ENCODE data around the gene CLDN25.
"Not testable (repeated sequence)": the region's sequence is repeated elsewhere in the genome, so short reads cannot be mapped to it uniquely, and the experiment has no call there.

Gene CLDN25

DNA sequence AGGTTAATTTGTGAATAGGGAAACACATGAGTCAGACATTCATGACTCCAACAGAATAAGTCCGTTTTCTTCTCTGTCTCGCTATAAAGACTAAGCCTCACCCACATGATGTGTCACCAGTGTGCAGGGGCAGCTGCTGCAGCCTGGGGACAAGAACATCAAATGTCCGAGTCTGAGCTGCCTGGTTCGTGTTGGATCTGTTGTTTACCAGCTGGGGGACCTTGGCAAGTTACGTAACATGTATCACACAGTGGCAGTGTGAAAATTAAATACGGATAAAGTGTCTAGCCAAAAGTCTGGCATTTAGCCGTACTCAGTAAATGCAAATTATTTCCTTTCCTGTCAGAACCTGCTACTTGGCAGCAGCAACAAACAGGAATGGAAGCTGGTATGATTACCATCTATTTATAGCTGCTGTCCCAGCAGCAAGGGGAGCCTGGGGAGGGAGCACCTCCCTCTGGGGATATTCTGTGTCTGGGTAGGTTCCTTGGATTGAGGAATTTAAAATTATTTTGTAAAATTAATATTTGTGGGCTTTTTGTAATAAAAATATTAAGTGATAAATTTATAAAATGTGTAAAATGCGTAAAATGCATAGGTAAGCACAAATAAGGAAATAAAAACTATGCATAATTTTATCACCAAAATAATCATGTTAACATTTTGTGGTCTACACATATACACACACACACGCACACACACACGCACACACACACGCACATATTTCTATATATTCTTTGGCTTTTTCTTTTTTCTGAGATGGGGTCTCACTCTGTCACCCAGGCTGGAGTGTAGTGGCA, 1.3 kb upstream of the CLDN25 start:
- CTCF ChIA-PET, result interaction anchor here (1.0 kb wide), 1 partner anchor 18 kb away, joined by 3 read pairs; no protein-coding TSS in a partner anchor
- POLR2A ChIA-PET, result no interaction called here
- DNase-seq (ENCODE audit: extremely low spot score), result no peak
- no peak for TF ChIP-seq BHLHE40 (IDR thresholded peaks at IDR 0.05; ENCODE audit: borderline replicate concordance)
- no peak for TF ChIP-seq CTBP1 (IDR thresholded peaks at IDR 0.05; ENCODE audit: borderline replicate concordance)
- no peak for TF ChIP-seq ELF4 (IDR thresholded peaks at IDR 0.05)
- TF ChIP-seq FOXM1 (IDR thresholded peaks at IDR 0.05; ENCODE audit: borderline replicate concordance), result no peak

DNA sequence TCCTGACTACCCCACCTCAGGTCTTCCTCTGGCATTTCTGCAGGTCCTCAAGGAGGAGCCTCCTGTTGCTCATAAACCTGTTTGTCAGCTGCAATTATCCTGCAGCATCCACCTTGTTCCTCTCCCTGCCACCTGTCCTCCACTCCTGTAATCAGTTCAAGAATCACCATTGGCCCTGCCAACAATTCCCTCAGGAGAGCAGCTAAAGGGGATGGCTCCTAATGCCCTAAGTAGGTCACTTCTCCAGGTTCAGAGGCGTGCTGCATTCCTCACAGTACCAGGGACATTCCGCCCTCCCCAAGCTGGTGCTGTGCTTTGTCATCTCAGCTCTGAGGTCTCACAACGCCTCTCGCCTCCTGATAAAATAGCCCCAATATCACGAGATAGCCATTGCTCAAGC, 2.1 kb downstream of the CLDN25 start:
- POLR2A ChIA-PET, result interaction anchor here (1.5 kb wide), 1 partner anchor 8 kb away, joined by 4 read pairs; the partner anchor contains the start of gene ZW10
- CTCF ChIA-PET, result interaction anchor here (0.6 kb wide), 2 partner anchors 51 to 114 kb away, joined by 3 to 4 read pairs; no protein-coding TSS in a partner anchor
- DNase-seq (ENCODE audit: extremely low spot score), result no peak
- TF ChIP-seq L3MBTL2 (conservative IDR thresholded peaks at IDR 0.05) (no peak), CTBP1 (IDR thresholded peaks at IDR 0.05; ENCODE audit: borderline replicate concordance) (no peak), ELF4 (IDR thresholded peaks at IDR 0.05) (no peak), FOXM1 (IDR thresholded peaks at IDR 0.05; ENCODE audit: borderline replicate concordance) (no peak), FOXK2 (IDR thresholded peaks at IDR 0.05) (no peak), TARDBP (IDR thresholded peaks at IDR 0.05) (no peak)

DNA sequence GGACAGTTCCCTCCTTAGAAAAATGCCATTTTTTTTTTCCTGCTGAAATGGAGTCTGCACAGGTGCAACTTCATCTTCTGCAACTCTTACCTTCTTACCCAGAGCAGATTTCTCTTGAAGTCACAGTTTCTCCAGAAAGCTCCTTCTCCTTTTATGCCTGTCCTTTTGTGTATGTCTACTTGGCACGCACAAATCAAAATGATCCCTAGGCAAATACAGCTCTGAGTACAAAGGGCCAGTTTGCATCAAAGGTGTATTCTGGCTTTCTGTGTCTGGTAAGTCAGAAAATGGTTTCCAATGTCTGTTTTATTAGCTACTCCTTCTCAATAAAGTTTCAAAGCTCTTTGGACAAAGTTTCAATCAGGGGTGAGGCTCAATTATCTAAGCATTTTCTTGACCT, 2.5 kb downstream of the CLDN25 start:
- CTCF ChIA-PET, result interaction anchor here (0.6 kb wide), 1 partner anchor 51 kb away, joined by 4 read pairs; no protein-coding TSS in a partner anchor
- POLR2A ChIA-PET, result interaction anchor here (1.5 kb wide), 1 partner anchor 9 kb away, joined by 4 read pairs; the partner anchor contains the start of gene ZW10

DNA sequence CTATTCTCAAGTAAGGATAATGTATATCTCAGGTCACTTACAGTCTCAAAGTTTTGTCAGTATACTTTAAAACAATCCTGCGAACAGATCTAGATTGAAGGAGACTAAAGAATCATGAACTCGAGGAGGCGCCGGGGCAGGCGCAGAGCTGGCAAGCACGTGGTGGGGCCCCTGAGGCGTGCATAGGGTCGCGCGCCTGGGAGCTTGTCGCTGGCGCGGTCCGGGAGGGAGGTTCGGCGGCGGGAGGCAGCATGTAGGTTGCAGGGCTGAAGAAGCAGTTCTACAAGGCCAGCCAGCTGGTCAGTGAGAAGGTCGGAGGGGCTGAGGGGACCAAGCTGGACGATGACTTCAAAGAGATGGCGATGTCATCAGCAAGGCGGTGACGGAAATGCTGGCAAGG, 9.4 kb downstream of the CLDN25 start:
- POLR2A ChIA-PET, result interaction anchor here (0.6 kb wide), 1 partner anchor 16 kb away, joined by 3 read pairs; the partner anchor contains the start of gene ZW10
- DNase-seq (ENCODE audit: extremely low spot score); CTCF ChIA-PET: not testable (repeated sequence)

More for the DNA sequence above, 2.5 kb downstream of the CLDN25 start:
- DNase-seq (ENCODE audit: extremely low spot score), result no peak
- TF ChIP-seq SUZ12 (IDR thresholded peaks at IDR 0.05) (no peak), SP1 (IDR thresholded peaks at IDR 0.05) (no peak), LEF1 (IDR thresholded peaks at IDR 0.05; ENCODE audit: borderline replicate concordance) (no peak)
- TF ChIP-seq, protein P1, sequence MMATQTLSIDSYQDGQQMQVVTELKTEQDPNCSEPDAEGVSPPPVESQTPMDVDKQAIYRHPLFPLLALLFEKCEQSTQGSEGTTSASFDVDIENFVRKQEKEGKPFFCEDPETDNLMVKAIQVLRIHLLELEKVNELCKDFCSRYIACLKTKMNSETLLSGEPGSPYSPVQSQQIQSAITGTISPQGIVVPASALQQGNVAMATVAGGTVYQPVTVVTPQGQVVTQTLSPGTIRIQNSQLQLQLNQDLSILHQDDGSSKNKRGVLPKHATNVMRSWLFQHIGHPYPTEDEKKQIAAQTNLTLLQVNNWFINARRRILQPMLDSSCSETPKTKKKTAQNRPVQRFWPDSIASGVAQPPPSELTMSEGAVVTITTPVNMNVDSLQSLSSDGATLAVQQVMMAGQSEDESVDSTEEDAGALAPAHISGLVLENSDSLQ (IDR thresholded peaks at IDR 0.05), result no peak

DNA sequence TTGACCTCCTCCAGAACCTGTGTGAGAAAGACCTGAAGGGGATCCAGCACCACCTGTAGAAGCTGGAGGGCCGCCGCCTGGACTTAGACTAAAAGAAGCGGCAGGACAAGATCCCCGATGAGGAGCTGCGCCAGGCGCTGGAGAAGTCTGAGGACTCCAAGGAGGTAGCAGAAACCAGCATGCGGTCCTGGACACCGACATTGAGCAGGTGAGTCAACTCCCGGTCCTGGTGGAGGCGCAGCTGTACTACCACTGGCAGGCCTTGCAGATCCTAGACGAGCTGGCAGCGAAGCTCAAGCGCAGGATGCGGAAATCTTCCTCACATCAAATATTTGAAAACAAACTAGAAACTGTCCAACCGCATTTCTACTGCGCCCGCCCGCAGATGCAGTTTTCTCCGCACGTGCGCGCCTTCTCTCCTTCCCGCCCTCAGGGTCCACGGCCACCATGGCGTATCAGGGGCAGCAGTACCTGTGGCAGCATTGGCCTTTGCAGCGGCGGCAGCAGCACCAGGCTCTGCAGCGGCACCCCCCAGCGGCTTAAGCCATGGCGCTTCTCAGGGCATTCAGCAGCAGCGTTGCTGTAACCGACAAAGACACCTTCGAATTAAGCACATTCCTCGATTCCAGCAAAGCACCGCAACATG, 10.2 kb downstream of the CLDN25 start:
- DNase-seq (ENCODE audit: extremely low spot score), result no peak
- no peak for TF ChIP-seq TARDBP (IDR thresholded peaks at IDR 0.05)
- TF ChIP-seq NFRKB (IDR thresholded peaks at IDR 0.05), result no peak
- no peak for TF ChIP-seq ELF4 (IDR thresholded peaks at IDR 0.05)
- TF ChIP-seq ZNF384 (IDR thresholded peaks at IDR 0.05), result no peak
- no peak for TF ChIP-seq CTBP1 (IDR thresholded peaks at IDR 0.05; ENCODE audit: borderline replicate concordance)
- no peak for TF ChIP-seq LEF1 (IDR thresholded peaks at IDR 0.05; ENCODE audit: borderline replicate concordance)
- no peak for TF ChIP-seq FOXA1 (IDR thresholded peaks at IDR 0.05)
- TF ChIP-seq ARNT (IDR thresholded peaks at IDR 0.05), result no peak
- no peak for TF ChIP-seq L3MBTL2 (conservative IDR thresholded peaks at IDR 0.05)
- TF ChIP-seq HDGF (IDR thresholded peaks at IDR 0.05; ENCODE audit: borderline replicate concordance), result no peak
- no peak for TF ChIP-seq FOXK2 (IDR thresholded peaks at IDR 0.05)
- no peak for TF ChIP-seq BHLHE40 (IDR thresholded peaks at IDR 0.05; ENCODE audit: borderline replicate concordance)
- CTCF ChIA-PET, result no interaction called here
- POLR2A ChIA-PET, result no interaction called here

DNA sequence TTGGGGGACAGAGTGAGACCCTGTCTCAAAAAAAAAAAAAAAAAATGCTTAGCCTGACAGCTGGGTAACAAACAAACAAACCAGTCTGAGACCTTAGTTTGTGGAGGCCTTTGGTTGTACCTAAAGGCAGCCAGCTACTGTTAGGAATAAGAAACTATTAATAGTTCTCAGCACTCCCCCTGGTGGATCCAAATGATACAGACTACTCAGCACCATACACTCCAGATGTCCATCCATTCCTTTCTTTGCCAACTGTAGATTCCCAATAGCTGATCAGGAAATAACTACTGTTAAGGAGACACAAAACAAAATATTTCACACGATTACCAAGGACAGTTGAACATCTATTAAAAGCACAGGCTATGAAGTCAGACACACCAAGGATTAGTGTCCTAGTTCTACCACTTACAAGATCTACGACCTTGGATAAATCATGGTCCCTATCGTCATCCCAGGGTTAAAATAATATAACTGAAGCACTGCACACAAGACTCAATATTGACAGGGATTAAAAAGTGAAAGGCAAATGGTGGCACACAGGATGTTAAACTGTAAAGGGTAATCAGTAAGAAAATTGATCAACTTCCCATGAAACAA, 17.2 kb downstream of the CLDN25 start:
- CTCF ChIA-PET, result interaction anchor here (0.6 to 1.8 kb wide), 11 partner anchors 9 to 1588 kb away, joined by 3 to 12 read pairs (median 3); partner anchors contain the start of genes HTR3A and ZW10
- TF ChIP-seq HDGF (IDR thresholded peaks at IDR 0.05; ENCODE audit: borderline replicate concordance) (no peak), L3MBTL2 (conservative IDR thresholded peaks at IDR 0.05) (no peak), SUZ12 (IDR thresholded peaks at IDR 0.05) (no peak)
- DNase-seq (ENCODE audit: extremely low spot score), result peak; percentile 59
- POLR2A ChIA-PET, result no interaction called here

DNA sequence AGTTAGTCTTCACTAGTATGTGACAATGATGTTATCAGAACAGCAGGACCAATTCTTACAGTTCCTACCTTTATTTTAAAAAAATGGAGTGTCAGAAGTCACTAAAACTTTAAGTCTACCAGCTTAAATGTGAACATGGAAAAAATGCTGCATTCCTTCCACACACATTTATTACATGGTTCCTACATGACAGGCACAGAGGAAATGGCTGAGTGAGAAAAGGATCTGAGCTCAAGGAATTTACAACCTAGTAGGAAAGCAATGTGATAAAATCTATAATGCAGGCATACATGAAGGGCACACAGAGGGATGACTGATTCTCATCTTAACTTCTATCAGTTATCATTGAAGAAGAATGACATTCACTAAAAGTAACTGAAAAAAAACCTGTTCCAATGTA, 23.0 kb downstream of the CLDN25 start:
- ChIA-PET CTCF (no interaction called here), POLR2A (no interaction called here)

More for the DNA sequence above, 23.0 kb downstream of the CLDN25 start:
- no peak for DNase-seq (ENCODE audit: extremely low spot score)
- TF ChIP-seq, protein P1 (IDR thresholded peaks at IDR 0.05), result no peak
- TF ChIP-seq CTBP1 (IDR thresholded peaks at IDR 0.05; ENCODE audit: borderline replicate concordance), result no peak
- no peak for TF ChIP-seq ELF4 (IDR thresholded peaks at IDR 0.05)
- TF ChIP-seq ARNT (IDR thresholded peaks at IDR 0.05), result no peak
- TF ChIP-seq TARDBP (IDR thresholded peaks at IDR 0.05), result no peak

All from HEK293T (cell line).